ENCODE data around the gene TAS2R38.

TAS2R38 gene

DNA sequence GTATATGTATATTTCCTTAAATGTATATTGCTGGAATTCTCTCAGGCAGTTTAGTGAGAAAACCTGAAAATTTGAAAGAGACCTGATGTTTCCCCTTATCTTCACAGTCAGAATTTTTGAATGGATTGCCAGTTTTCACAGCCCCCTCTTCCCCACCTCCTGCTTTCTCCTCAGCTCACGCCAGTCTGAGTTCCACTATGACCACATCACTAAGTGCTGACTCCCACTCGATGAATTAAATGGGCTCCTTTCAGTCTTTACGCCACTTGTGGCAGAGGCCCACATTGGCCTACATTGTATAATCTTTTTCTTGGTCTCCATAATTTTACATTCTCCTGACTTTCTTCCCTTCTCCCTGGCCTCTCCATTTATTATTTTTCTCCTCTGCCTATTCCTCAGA lies 23.7 kb downstream of the TAS2R38 start:
- TF ChIP-seq, protein P1, sequence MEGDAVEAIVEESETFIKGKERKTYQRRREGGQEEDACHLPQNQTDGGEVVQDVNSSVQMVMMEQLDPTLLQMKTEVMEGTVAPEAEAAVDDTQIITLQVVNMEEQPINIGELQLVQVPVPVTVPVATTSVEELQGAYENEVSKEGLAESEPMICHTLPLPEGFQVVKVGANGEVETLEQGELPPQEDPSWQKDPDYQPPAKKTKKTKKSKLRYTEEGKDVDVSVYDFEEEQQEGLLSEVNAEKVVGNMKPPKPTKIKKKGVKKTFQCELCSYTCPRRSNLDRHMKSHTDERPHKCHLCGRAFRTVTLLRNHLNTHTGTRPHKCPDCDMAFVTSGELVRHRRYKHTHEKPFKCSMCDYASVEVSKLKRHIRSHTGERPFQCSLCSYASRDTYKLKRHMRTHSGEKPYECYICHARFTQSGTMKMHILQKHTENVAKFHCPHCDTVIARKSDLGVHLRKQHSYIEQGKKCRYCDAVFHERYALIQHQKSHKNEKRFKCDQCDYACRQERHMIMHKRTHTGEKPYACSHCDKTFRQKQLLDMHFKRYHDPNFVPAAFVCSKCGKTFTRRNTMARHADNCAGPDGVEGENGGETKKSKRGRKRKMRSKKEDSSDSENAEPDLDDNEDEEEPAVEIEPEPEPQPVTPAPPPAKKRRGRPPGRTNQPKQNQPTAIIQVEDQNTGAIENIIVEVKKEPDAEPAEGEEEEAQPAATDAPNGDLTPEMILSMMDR (IDR thresholded peaks at IDR 0.05; ENCODE audit: low read depth, low read length), result no peak
- Histone ChIP-seq H3K9me3 (ENCODE audit: severe bottlenecking) (no peaks in the 10 kb centered on the region), H3K4me3 (ENCODE audit: low read depth, low read length) (no peak overlapping the region), H3K27me3 (ENCODE audit: insufficient read depth, low read depth, severe bottlenecking) (no peaks in the 10 kb centered on the region), H3K27ac (no peak overlapping the region), H3K36me3 (no peaks in the 10 kb centered on the region)
- DNase-seq, result no peak

DNA sequence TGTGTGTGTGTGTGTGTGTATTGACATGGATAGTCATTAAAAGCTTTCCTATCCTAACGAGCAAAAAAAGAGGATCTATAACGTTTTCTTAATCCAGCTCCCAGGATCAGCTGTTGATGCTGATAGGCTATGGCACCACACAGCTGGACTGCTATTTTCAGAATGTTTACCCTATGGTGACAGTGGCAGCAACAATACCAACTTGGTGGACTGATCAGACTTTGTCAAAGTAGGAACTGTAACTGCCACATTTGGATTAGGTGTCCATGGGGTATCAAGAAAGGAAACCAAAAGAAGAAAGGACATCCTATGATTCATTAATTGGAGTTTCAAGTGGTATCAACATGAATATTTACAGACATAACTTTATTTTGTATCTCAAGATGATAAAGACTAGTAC lies 24.1 kb downstream of the TAS2R38 start:
- no peaks in the 10 kb centered on the region for H3K36me3 ChIP-seq
- no peaks in the 10 kb centered on the region for H3K9me3 ChIP-seq (ENCODE audit: severe bottlenecking)
- H3K27ac ChIP-seq, result no peak overlapping the region
- TF ChIP-seq, protein P1 (IDR thresholded peaks at IDR 0.05; ENCODE audit: low read depth, low read length), result no peak
- no peak for DNase-seq
- no peaks in the 10 kb centered on the region for H3K27me3 ChIP-seq (ENCODE audit: insufficient read depth, low read depth, severe bottlenecking)
- H3K4me3 ChIP-seq (ENCODE audit: low read depth, low read length), result no peak overlapping the region

DNA sequence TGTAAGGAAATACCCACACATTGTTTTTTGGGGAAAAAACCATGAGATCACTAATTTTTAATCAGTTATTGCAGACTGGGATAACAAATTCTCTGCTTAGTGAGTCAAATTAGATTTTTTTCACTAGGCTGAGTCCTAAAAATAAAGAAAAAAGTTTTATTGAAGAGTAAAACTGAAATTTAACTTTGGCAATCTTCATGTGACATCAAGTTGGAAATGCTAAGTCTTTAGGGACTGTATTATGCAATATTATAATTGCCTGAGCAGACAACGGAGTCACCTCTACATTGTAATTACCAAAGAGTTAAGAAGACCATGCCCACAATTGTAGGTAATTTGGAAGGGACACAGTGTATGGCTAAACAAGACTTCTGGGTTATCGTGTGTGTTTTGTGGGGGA lies 24.6 kb downstream of the TAS2R38 start:
- Histone ChIP-seq H3K36me3 (no peaks in the 10 kb centered on the region), H3K4me3 (ENCODE audit: low read depth, low read length) (no peak overlapping the region), H3K27me3 (ENCODE audit: insufficient read depth, low read depth, severe bottlenecking) (no peaks in the 10 kb centered on the region), H3K27ac (no peak overlapping the region), H3K9me3 (ENCODE audit: severe bottlenecking) (no peaks in the 10 kb centered on the region)
- TF ChIP-seq, protein P1 (IDR thresholded peaks at IDR 0.05; ENCODE audit: low read depth, low read length), result no peak
- DNase-seq, result no peak

DNA sequence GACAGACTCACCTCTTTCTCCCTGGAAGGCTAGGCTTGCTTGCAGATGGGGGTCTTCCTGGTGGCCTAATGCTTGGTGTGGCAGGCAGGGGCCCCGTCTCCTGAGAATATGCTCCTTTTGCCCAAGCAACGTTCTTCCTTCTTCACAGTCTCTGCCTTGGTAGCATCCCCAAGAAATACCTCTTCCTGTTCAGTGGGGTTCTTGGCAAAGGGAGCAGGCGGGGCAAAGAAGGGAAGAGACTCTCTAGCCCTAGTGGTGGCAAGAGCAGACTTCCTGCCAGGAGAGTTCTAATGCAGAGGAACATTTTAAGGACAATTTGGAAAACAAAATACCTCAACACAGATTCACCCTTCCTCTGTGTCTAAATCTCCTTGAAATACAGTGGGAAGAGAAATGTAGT lies 26.8 kb downstream of the TAS2R38 start, which contains the start of gene CLEC5A:
Gene CLEC5A, minus strand, starts transcription at position 179 of the 400 bp plus-strand sequence. CDS start 682 bp downstream, outside the sequence.
- Histone ChIP-seq H3K27me3 (ENCODE audit: insufficient read depth, low read depth, severe bottlenecking) (no peaks in the 10 kb centered on the region), H3K9me3 (ENCODE audit: severe bottlenecking) (no peaks in the 10 kb centered on the region), H3K36me3 (no peaks in the 10 kb centered on the region), H3K4me3 (ENCODE audit: low read depth, low read length) (no peak within 1 kb of the TSS), H3K27ac (no peak within 1 kb of the TSS)
- DNase-seq, result no peak
- TF ChIP-seq, protein P1 (IDR thresholded peaks at IDR 0.05; ENCODE audit: low read depth, low read length), result no peak

DNA sequence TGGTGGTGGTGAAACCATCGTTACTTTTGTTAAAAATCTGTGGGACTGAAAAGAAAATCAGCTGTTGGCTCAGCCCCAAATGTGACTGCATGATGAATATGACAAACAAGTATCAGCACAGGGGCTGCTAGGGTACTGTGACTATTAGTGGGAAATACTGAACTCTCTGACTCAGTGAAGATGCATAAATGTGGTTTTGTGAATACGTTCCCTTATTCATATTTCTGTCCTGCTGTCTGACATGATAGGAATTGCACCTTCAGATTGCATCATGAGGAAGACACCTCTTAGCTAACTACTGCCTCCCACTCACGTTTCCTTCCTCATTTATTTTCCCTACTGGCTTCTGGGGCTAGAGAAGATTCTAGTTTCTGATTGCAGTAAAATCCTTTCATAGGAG lies 28.2 kb downstream of the TAS2R38 start:
- DNase-seq, result no peak
- H3K4me3 ChIP-seq (ENCODE audit: low read depth, low read length), result no peak overlapping the region

DNA sequence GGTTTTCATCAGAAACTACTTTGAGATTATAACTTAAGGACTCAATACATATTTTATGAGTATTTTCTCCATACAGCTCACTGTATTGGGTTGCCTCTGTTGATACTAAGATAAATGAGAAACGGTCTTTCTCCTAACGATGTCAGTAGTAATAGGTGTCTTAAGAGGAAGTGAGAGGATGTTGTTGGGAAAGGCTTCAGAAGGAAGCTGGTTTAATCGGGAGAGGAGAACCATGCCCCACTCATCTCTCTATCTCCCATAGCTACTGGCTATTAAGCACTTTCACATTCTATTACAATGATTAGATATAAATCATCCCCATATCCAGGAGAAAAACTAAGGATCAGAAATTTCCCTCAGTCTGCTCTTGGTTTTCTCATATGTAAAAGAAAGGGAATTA lies 28.8 kb downstream of the TAS2R38 start:
- no peak for DNase-seq

More for the DNA sequence above, 28.2 kb downstream of the TAS2R38 start:
- Histone ChIP-seq H3K27me3 (ENCODE audit: insufficient read depth, low read depth, severe bottlenecking) (no peaks in the 10 kb centered on the region), H3K36me3 (no peaks in the 10 kb centered on the region), H3K9me3 (ENCODE audit: severe bottlenecking) (peaks cover 2% of the 10 kb centered on the region), H3K27ac (no peak overlapping the region)
- TF ChIP-seq, protein P1 (IDR thresholded peaks at IDR 0.05; ENCODE audit: low read depth, low read length), result no peak

More for the DNA sequence above, 28.8 kb downstream of the TAS2R38 start:
- Histone ChIP-seq H3K27me3 (ENCODE audit: insufficient read depth, low read depth, severe bottlenecking) (no peaks in the 10 kb centered on the region), H3K27ac (no peak overlapping the region), H3K4me3 (ENCODE audit: low read depth, low read length) (no peak overlapping the region), H3K36me3 (no peaks in the 10 kb centered on the region), H3K9me3 (ENCODE audit: severe bottlenecking) (peaks cover 2% of the 10 kb centered on the region)
- TF ChIP-seq, protein P1 (IDR thresholded peaks at IDR 0.05; ENCODE audit: low read depth, low read length), result no peak

Measured in WERI-Rb-1 (cell line).